NCI-H446 treated with DMSO at 0.1 percent for 48 hours (cell line): ENCODE results near the gene PAFAH2.
"Not testable (repeated sequence)": the region's sequence is repeated elsewhere in the genome, so short reads cannot be mapped to it uniquely, and the experiment has no call there.

Experiments used
- DNase-seq: peaks from one replicate; lab custom pipeline; 2025; lab: John Stamatoyannopoulos, UW

Gene PAFAH2

GRCh38 chr1:26010825-26011224 is 13.0 kb upstream of the PAFAH2 start:
- no peak for DNase-seq

GRCh38 chr1:26009796-26010447 is 12.1 kb upstream of the PAFAH2 start:
- no peak for DNase-seq

GRCh38 chr1:26006710-26007109 is 8.8 kb upstream of the PAFAH2 start:
- DNase-seq: no peak

GRCh38 chr1:26005434-26006105 is 7.7 kb upstream of the PAFAH2 start:
- no peak for DNase-seq

GRCh38 chr1:26003756-26004155 is 5.9 kb upstream of the PAFAH2 start:
- DNase-seq: no peak

GRCh38 chr1:26003262-26003661 is 5.4 kb upstream of the PAFAH2 start:
- no peak for DNase-seq

GRCh38 chr1:25999041-25999800 is 1.4 kb upstream of the PAFAH2 start:
- DNase-seq: no peak

GRCh38 chr1:25996966-25997827 is 666 bp downstream of the PAFAH2 start:
- DNase-seq: no peak

- DNase-seq: no peak
These were observed 3.3 kb downstream of the PAFAH2 start for GRCh38 chr1:25994402-25995150.

- no peak for DNase-seq
These were observed 4.5 kb downstream of the PAFAH2 start for GRCh38 chr1:25993197-25993951.

GRCh38 chr1:25992689-25993171 is 5.1 kb downstream of the PAFAH2 start:
- no peak for DNase-seq

- DNase-seq: no peak
These were observed 5.8 kb downstream of the PAFAH2 start for GRCh38 chr1:25991937-25992688.

- DNase-seq: no peak
These were observed 7.0 kb downstream of the PAFAH2 start for GRCh38 chr1:25990702-25991395.

- no peak for DNase-seq
These were observed 7.6 kb downstream of the PAFAH2 start for GRCh38 chr1:25990251-25990650.

- no peak for DNase-seq
These were observed 8.2 kb downstream of the PAFAH2 start for GRCh38 chr1:25989440-25990234.

GRCh38 chr1:25987951-25988350 is 9.9 kb downstream of the PAFAH2 start:
- DNase-seq: no peak

GRCh38 chr1:25986773-25987172 is 11.1 kb downstream of the PAFAH2 start:
- DNase-seq: not testable (repeated sequence)

GRCh38 chr1:25985670-25986069 is 12.2 kb downstream of the PAFAH2 start:
- no peak for DNase-seq
